Gastrocnemius medialis (tissue), 4 donors: ENCODE measurements around the gene AQP6. TPM values are rescaled to one million over a fixed set of nuclear protein-coding genes. Genes with fewer than 3 reads are reported as not detected.

ENCODE experiments used
- ATAC-seq, 2 donors: fragments of 150-250 bp; one replicate each; pipeline ENCODE4 v1.9.1; 2016
- DNase-seq, 2 donors: peaks; one replicate each; pipeline ENCODE4 v3.0.0-alpha.2; 2019
- H3K27ac ChIP-seq, 4 donors: fragments of 200-600 bp; sonication (generic); 1 replicate in 1 of 4; 2 replicates in 3 of 4; pipeline ENCODE4 v1.5.1; 2016 to 2018; ENCODE audit warnings: mild to moderate bottlenecking in 2 of 4, moderate library complexity in 1 of 4
- H3K27me3 ChIP-seq, 3 donors: fragments of 200-600 bp; sonication (generic) in 2 of 3; 1 replicate in 1 of 3; 2 replicates in 2 of 3; pipeline versions ENCODE4 v1.5.1 to v1.6.0; 2016 to 2019; ENCODE audit warnings: mild to moderate bottlenecking in 1 of 3, moderate library complexity in 1 of 3
- H3K36me3 ChIP-seq, 2 donors: fragments of 200-600 bp; sonication (generic) in 1 of 2; one replicate each; pipeline ENCODE4 v1.5.1; 2017 to 2018
- H3K4me1 ChIP-seq, 2 donors: fragments of 200-600 bp; sonication (generic) in 1 of 2; one replicate each; pipeline ENCODE4 v1.5.1; 2016 to 2017; ENCODE audit warnings: mild to moderate bottlenecking in 2 of 2
- H3K4me3 ChIP-seq, 4 donors: fragments of 200-600 bp; sonication (generic) in 3 of 4; 1 replicate in 1 of 4; 2 replicates in 3 of 4; pipeline ENCODE4 v1.5.1; 2016 to 2019; ENCODE audit warnings: mild to moderate bottlenecking in 2 of 4
- H3K9me3 ChIP-seq, 3 donors: fragments of 200-600 bp; sonication (generic) in 2 of 3; 1 replicate in 1 of 3; 2 replicates in 2 of 3; pipeline ENCODE4 v1.5.1; 2016 to 2019
- POLR2A ChIP-seq, 2 donors: fragments of 450-650 bp; IDR thresholded peaks; one replicate each; pipeline ENCODE4 v1.6.1; 2017; ENCODE audit warnings: antibody characterized with exemption in 2 of 2, mild to moderate bottlenecking in 2 of 2, moderate library complexity in 2 of 2
- in situ Hi-C, 4 donors: fragments of 200-750 bp; cut with MboI; loops; one replicate each; pipeline versions ENCODE4 v1.15.0 to v1.8.0; 2017; ENCODE audit warnings: low sequenced_read_pairs in 4 of 4
- intact Hi-C: fragments of 100-400 bp; cut with DNase I; formaldehyde crosslinking; loops from one replicate; pipeline ENCODE4 v1.15.1; 2023; ENCODE audit warnings: low total_unique reads
- total RNA-seq, 4 donors: library from RNA; depleted of rRNA; stranded (reverse); fragments of >200 nt; gene quantifications; one replicate each; pipeline versions ENCODE4 v1.1.0 to v1.2.3, GENCODE V29; 2016
- TF ChIP-seq, protein P1 (sequence below), 5 experiments: fragments of 450-650 bp in 3 of 5; fragments of 200-600 bp in 2 of 5; sonication (generic) in 2 of 5; IDR thresholded peaks in 4 of 5; conservative IDR thresholded peaks in 1 of 5; 1 replicate in 4 of 5; 2 replicates in 1 of 5; pipeline ENCODE4 v1.5.1; 2016 to 2019; ENCODE audit warnings: antibody characterized with exemption in 5 of 5, mild to moderate bottlenecking in 3 of 5, moderate library complexity in 3 of 5

AQP6 gene
- total RNA-seq, 4 donors from 2014 or later: not detected

DNA sequence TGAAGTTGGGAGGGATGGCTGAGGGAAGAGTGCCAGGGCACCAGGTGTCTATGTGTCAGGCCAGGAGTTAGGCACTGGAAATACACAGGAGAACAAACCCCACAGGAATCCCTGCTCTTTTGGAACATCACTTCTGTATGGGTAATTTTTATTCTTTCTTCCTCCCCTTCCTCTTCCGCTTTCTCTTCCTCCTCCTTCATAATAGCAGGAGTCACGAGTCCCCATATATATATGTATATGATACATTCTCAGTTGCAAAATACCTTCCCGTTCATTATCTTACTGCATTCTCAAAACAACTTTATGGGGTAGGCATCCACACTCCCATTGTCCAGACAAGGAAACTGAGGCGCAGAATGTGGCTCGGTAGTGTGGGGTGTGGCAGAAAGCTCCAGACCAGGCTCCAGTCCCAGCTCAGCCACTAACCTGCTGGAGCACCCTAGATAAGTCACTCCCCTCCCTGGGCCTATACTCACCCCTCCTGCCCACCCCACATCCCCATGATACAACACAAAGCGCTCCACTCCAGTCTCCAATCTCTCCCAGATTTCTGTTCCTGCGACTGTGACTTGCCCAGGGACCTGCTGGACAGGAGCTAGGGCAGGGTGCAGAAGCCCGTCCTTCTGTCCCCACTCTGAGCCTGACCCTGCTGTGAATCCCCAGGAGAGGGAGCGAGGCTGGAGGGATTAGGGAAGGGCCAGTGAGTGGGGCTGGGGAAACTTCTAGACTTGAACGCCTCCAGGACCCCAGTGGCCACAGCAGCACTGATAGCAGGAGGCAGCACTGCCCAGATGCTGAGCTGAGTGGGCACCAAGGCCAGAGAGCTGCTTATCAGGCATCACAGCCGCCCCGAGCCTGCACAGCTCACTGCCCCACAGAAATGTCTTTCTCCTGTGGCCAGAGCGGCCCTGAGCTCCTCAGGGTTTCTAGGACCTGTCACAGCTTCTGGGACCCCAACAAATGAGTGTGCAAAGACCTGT, 23.6 kb upstream of the AQP6 start:
- intact Hi-C loops: no loop called here
- TF ChIP-seq, protein P1, sequence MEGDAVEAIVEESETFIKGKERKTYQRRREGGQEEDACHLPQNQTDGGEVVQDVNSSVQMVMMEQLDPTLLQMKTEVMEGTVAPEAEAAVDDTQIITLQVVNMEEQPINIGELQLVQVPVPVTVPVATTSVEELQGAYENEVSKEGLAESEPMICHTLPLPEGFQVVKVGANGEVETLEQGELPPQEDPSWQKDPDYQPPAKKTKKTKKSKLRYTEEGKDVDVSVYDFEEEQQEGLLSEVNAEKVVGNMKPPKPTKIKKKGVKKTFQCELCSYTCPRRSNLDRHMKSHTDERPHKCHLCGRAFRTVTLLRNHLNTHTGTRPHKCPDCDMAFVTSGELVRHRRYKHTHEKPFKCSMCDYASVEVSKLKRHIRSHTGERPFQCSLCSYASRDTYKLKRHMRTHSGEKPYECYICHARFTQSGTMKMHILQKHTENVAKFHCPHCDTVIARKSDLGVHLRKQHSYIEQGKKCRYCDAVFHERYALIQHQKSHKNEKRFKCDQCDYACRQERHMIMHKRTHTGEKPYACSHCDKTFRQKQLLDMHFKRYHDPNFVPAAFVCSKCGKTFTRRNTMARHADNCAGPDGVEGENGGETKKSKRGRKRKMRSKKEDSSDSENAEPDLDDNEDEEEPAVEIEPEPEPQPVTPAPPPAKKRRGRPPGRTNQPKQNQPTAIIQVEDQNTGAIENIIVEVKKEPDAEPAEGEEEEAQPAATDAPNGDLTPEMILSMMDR (IDR thresholded peaks at IDR 0.05 in 4 of 5, conservative IDR thresholded peaks at IDR 0.05 in 1 of 5): no peak
- TF ChIP-seq POLR2A (IDR thresholded peaks at IDR 0.05): no peak
- peaks cover 0 to 3% (median 0%) of the 10 kb centered on the region in 3 donors for H3K27me3 ChIP-seq
- H3K36me3 ChIP-seq: no peaks in the 10 kb centered on the region
- no peaks in the 10 kb centered on the region for H3K4me1 ChIP-seq
- in situ Hi-C loops: no loop called here
- H3K9me3 ChIP-seq: no peaks in the 10 kb centered on the region
- DNase-seq (no peak), ATAC-seq (no peak)
- no peak overlapping the region for H3K27ac ChIP-seq
- no peak overlapping the region for H3K4me3 ChIP-seq

DNA sequence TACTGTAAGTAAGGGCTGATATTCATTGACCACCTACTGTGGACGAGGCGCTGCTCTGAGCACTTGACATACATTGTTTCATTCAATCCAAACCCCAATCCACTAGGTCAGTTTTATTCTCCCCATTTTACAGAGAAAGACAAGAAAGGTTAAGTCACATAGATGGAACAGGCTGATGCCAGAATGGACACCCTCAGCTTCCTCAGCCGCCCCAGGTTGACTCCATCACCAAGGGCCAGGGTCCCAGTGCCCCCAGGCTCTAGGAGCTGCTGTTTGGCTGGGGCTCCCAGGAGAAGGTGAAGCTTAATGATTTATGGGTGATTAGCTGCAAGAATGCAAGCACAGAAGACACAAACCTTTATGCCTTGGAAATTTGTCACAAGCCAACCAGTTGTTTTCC, 22.9 kb upstream of the AQP6 start:
- Histone ChIP-seq H3K4me3 (no peak overlapping the region), H3K27me3 (peaks cover 0 to 9% (median 5%) of the 10 kb centered on the region in 3 donors), H3K36me3 (no peaks in the 10 kb centered on the region), H3K27ac (no peak overlapping the region), H3K9me3 (no peaks in the 10 kb centered on the region), H3K4me1 (no peaks in the 10 kb centered on the region)
- no peak for TF ChIP-seq POLR2A (IDR thresholded peaks at IDR 0.05)
- TF ChIP-seq, protein P1 (IDR thresholded peaks at IDR 0.05 in 4 of 5, conservative IDR thresholded peaks at IDR 0.05 in 1 of 5): no peak
- in situ Hi-C loops (no loop called here), intact Hi-C loops (no loop called here)
- no peak for ATAC-seq
- no peak for DNase-seq

GRCh38 chr12:49950273-49951251, 22.2 kb upstream of the AQP6 start, which contains the start of gene AQP2:
Gene AQP2 (plus strand): TSS chr12:49950737. CDS start chr12:49950831, 94 bp downstream.
- Histone ChIP-seq H3K36me3 (no peaks in the 10 kb centered on the region), H3K9me3 (no peaks in the 10 kb centered on the region), H3K27me3 (peaks cover 3 to 16% (median 10%) of the 10 kb centered on the region in 3 donors), H3K4me1 (no peaks in the 10 kb centered on the region), H3K27ac (no peak within 1 kb of the TSS), H3K4me3 (no peak within 1 kb of the TSS)
- ATAC-seq (no peak), DNase-seq (no peak)
- in situ Hi-C loops: no loop called here
- intact Hi-C loops: no loop called here
- no peak for TF ChIP-seq POLR2A (IDR thresholded peaks at IDR 0.05)
- TF ChIP-seq, protein P1 (IDR thresholded peaks at IDR 0.05 in 4 of 5, conservative IDR thresholded peaks at IDR 0.05 in 1 of 5): no peak

- Histone ChIP-seq H3K27ac (no peak overlapping the region), H3K27me3 (peaks cover 11 to 24% (median 12%) of the 10 kb centered on the region in 3 donors), H3K36me3 (no peaks in the 10 kb centered on the region), H3K4me1 (no peaks in the 10 kb centered on the region), H3K4me3 (no peak overlapping the region), H3K9me3 (no peaks in the 10 kb centered on the region)
- DNase-seq (no peak), ATAC-seq (no peak)
- intact Hi-C loops (no loop called here), in situ Hi-C loops (no loop called here)
- TF ChIP-seq, protein P1 (IDR thresholded peaks at IDR 0.05 in 4 of 5, conservative IDR thresholded peaks at IDR 0.05 in 1 of 5): no peak
- TF ChIP-seq POLR2A (IDR thresholded peaks at IDR 0.05): no peak
These were observed 21.1 kb upstream of the AQP6 start for GRCh38 chr12:49951411-49952240.
